Breast epithelium (tissue), 4 donors: ENCODE results near the gene IRF2. TPM values are rescaled to one million over a fixed set of nuclear protein-coding genes. Genes with fewer than 3 reads are reported as not detected.

Experiments
- DNase-seq, 2 donors: peaks; one replicate each; pipeline ENCODE4 v3.0.0-alpha.2; 2019; ENCODE audit warnings: low spot score in 2 of 2
- H3K27ac ChIP-seq, 2 donors: fragments of 200-600 bp; sonication (generic) in 1 of 2; one replicate each; pipeline ENCODE4 v1.5.1; 2016 to 2019; ENCODE audit warnings: mild to moderate bottlenecking in 1 of 2
- H3K27me3 ChIP-seq, 2 donors: fragments of 200-600 bp; sonication (generic) in 1 of 2; one replicate each; pipeline versions ENCODE4 v1.5.1 to v1.6.0; 2017 to 2019; ENCODE audit warnings: control low read depth in 1 of 2, mild to moderate bottlenecking in 1 of 2
- H3K36me3 ChIP-seq: fragments of 200-600 bp; one replicate; pipeline ENCODE4 v1.5.1; 2019
- H3K4me1 ChIP-seq, 2 donors: fragments of 200-600 bp; sonication (generic); one replicate each; pipeline ENCODE4 v1.5.1; 2016 to 2019; ENCODE audit warnings: control low read depth in 1 of 2
- H3K4me3 ChIP-seq, 3 donors: fragments of 200-600 bp; sonication (generic); 1 replicate in 2 of 3; 2 replicates in 1 of 3; pipeline ENCODE4 v1.5.1; 2016 to 2019; ENCODE audit warnings: mild to moderate bottlenecking in 3 of 3, moderate library complexity in 2 of 3
- H3K9me3 ChIP-seq, 2 donors: fragments of 200-600 bp; sonication (generic) in 1 of 2; one replicate each; pipeline ENCODE4 v1.5.1; 2016 to 2019; ENCODE audit warnings: control low read depth in 1 of 2
- CTCF ChIP-seq, 3 donors: fragments of 450-650 bp; IDR thresholded peaks; one replicate each; pipeline ENCODE4 v1.5.1; 2016 to 2017; ENCODE audit warnings: antibody characterized with exemption in 3 of 3, mild to moderate bottlenecking in 3 of 3, moderate library complexity in 3 of 3
- POLR2A ChIP-seq: fragments of 450-650 bp; IDR thresholded peaks from one replicate; pipeline ENCODE4 v1.6.1; 2016; ENCODE audit warnings: antibody characterized with exemption, mild to moderate bottlenecking, moderate library complexity
- POLR2AphosphoS5 ChIP-seq, 3 donors: sonication (generic); formaldehyde crosslinking; IDR thresholded peaks; one replicate each; pipeline ENCODE4 v1.6.1; 2017; ENCODE audit warnings: antibody characterized with exemption in 3 of 3
- intact Hi-C: fragments of 100-400 bp; cut with DNase I; formaldehyde crosslinking; loops from one replicate; pipeline ENCODE4 v1.15.1; 2023; ENCODE audit warnings: low total_unique reads
- total RNA-seq, 3 donors: library from RNA; depleted of rRNA; stranded (reverse); fragments of >200 nt; gene quantifications; one replicate each; pipeline ENCODE4 v1.1.0, GENCODE V29; 2016

Gene IRF2
- total RNA-seq, 3 donors from 2014 or later, result 27.4 to 57.8 (median 36.4) TPM

- no peak overlapping the region for H3K4me3 ChIP-seq
- no peak for DNase-seq
- no peaks in the 10 kb centered on the region for H3K9me3 ChIP-seq
- TF ChIP-seq CTCF (IDR thresholded peaks at IDR 0.05) (no peak), POLR2A (no peak), POLR2AphosphoS5 (IDR thresholded peaks at IDR 0.05) (no peak)
- intact Hi-C loops, result no loop called here
- H3K27me3 ChIP-seq, result no peaks in the 10 kb centered on the region
- H3K4me1 ChIP-seq, result peaks cover 0 to 4% of the 10 kb centered on the region in 2 donors
- H3K36me3 ChIP-seq, result no peaks in the 10 kb centered on the region
- no peak overlapping the region for H3K27ac ChIP-seq
Observed at GRCh38 chr4:184357772-184358171, 116.6 kb downstream of the IRF2 start.

DNA sequence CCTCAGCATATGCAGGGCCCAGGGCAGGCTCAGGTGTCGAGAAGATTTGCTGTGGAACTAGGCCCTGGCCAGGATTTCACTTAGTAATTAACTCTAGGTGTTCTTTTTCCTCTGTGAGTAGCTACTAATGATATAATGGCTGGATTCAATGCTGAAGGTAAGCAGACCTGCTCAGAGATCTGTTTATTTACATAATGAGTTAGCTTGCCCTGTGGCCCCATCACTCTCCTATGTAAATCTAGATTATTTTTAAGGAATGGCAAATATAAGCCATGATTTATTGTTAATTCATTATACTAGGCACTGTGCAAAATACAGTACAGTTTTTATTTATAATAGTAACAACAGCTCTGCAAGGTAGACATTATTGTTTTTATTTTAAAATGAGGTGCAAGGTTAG is 117.2 kb downstream of the IRF2 start:
- Histone ChIP-seq H3K36me3 (no peaks in the 10 kb centered on the region), H3K4me1 (no peaks in the 10 kb centered on the region), H3K4me3 (no peak overlapping the region), H3K9me3 (no peaks in the 10 kb centered on the region), H3K27me3 (no peaks in the 10 kb centered on the region), H3K27ac (peak overlapping the region; percentile 23 to 69)
- no peak for DNase-seq
- TF ChIP-seq CTCF (IDR thresholded peaks at IDR 0.05) (no peak), POLR2A (no peak), POLR2AphosphoS5 (IDR thresholded peaks at IDR 0.05) (no peak)
- intact Hi-C loops, result no loop called here

DNA sequence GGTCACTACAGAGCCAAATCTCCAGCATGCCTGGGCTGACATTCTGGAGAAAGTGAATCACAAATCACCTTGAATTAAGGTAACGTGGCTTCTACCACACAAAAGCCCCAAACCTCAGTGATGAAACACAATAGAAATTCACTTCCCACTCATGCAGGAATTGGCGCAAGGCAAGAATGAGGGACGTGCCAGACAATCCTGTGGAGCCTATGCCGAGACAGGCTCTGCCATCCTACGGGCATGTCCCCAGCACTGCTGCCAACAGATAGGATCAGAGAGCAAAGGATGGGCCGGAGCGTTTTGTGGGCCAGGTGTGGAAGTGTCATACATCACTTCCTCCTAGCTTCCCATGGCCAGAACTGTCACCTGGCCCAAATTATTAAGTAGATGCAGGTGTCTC is 118.0 kb downstream of the IRF2 start:
- intact Hi-C loops, result no loop called here
- Histone ChIP-seq H3K9me3 (no peaks in the 10 kb centered on the region), H3K27ac (peak overlapping the region; percentile 23 to 69), H3K4me3 (no peak overlapping the region), H3K27me3 (no peaks in the 10 kb centered on the region), H3K36me3 (no peaks in the 10 kb centered on the region), H3K4me1 (no peaks in the 10 kb centered on the region)
- peak in 1 of 2 donors; percentile 67 for DNase-seq
- TF ChIP-seq CTCF (IDR thresholded peaks at IDR 0.05), result no peak

DNA sequence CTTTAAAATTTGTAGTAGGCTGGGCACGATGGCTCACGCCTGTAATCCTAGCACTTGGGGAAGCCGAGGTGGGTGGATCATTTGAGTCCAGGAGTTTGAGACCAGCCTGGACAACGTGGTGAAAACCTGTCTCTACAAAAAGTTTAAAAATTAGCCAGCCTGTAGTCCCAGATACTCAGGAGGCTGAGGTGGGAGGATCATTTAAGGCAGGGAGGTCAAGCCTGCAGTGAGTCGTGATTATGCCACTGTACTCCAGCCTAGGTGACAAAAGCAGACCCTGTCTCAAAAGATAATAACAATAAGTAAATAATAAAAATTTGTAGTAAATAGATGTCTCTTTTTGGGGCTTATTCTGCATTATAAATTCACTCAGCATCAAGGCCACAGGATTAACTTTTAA is 118.5 kb downstream of the IRF2 start:
- no peaks in the 10 kb centered on the region for H3K36me3 ChIP-seq
- no peaks in the 10 kb centered on the region for H3K4me1 ChIP-seq
- no peaks in the 10 kb centered on the region for H3K9me3 ChIP-seq
- peak overlapping the region; percentile 69 to 76 for H3K27ac ChIP-seq
- DNase-seq, result no peak
- TF ChIP-seq CTCF (IDR thresholded peaks at IDR 0.05), result no peak
- no peaks in the 10 kb centered on the region for H3K27me3 ChIP-seq
- intact Hi-C loops, result no loop called here
- no peak overlapping the region for H3K4me3 ChIP-seq

DNA sequence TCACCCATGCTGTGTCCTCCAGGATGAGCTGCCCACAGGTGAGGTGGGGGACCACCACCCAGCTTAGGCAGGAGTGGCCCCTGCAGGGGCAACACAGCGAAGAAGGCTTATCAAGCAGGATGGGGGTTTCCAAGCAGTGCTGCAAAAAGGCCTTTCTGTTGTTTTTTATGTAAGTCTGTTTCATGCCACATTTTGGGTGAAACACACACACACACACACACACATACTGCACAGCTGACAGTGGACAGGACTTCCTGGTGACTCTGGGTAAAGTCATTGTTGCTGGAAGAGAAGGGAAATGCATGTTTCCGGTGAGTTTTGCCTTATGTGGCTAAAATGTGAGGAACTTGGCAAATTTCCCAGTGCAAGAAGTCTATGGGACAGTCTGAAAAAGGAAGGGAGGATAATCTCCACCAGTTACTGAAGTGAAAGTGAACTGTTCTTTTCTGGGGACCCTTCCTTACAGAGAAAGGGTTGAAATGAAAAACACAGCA is 119.2 kb downstream of the IRF2 start:
- Histone ChIP-seq H3K4me1 (no peaks in the 10 kb centered on the region), H3K9me3 (no peaks in the 10 kb centered on the region), H3K4me3 (no peak overlapping the region), H3K27me3 (no peaks in the 10 kb centered on the region), H3K36me3 (no peaks in the 10 kb centered on the region), H3K27ac (peak overlapping the region; percentile 69 to 76)
- peak in 1 of 2 donors; percentile 46 for DNase-seq
- intact Hi-C loops, result no loop called here
- TF ChIP-seq POLR2AphosphoS5 (IDR thresholded peaks at IDR 0.05) (peak in 2 of 3 donors; percentile 31 to 83), CTCF (IDR thresholded peaks at IDR 0.05) (no peak), POLR2A (no peak)
